Upper lobe of right lung (tissue), 1 donor: ENCODE results near the gene CORO1C. TPM values are rescaled to one million over a fixed set of nuclear protein-coding genes. Genes with fewer than 3 reads are reported as not detected.

ENCODE experiments used
- ATAC-seq: fragments of 200-7000 bp; cut with Tn5 transposase; one replicate; pipeline ENCODE4 v1.9.1; 2020; ENCODE audit warnings: mild to moderate bottlenecking, moderate library complexity
- DNase-seq: peaks from one replicate; pipeline ENCODE4 v3.0.0-alpha.2; 2020
- H3K27ac ChIP-seq: fragments of 200-600 bp; one replicate; pipeline ENCODE4 v1.8.0; 2022
- H3K27me3 ChIP-seq: fragments of 200-600 bp; one replicate; pipeline ENCODE4 v1.8.0; 2022; ENCODE audit warnings: mild to moderate bottlenecking
- H3K36me3 ChIP-seq: fragments of 200-600 bp; one replicate; pipeline ENCODE4 v1.8.0; 2022
- H3K4me1 ChIP-seq: fragments of 200-600 bp; one replicate; pipeline ENCODE4 v1.8.0; 2022
- H3K4me3 ChIP-seq: fragments of 200-600 bp; one replicate; pipeline ENCODE4 v1.8.0; 2022; ENCODE audit warnings: mild to moderate bottlenecking
- H3K9me3 ChIP-seq: fragments of 200-600 bp; one replicate; pipeline ENCODE4 v1.8.0; 2022
- CTCF ChIP-seq: fragments of 200-600 bp; IDR thresholded peaks from one replicate; pipeline ENCODE4 v1.8.0; 2022; ENCODE audit warnings: antibody characterized with exemption
- intact Hi-C: fragments of 100-400 bp; cut with DNase I; formaldehyde crosslinking; loops from one replicate; pipeline ENCODE4 v1.11.0; 2022
- total RNA-seq: library from RNA; stranded (reverse); fragmentation: NEBNext Ultra II Directional; extraction: Animal tissue kit (Norgen Biotek cat#: 25700); gene quantifications from one replicate; pipeline ENCODE4 v1.2.1, GENCODE V29; 2021
- donor health status: DM: no; HTN: yes; CAD: no; lungs with severe emphysema.

CORO1C gene
- total RNA-seq, 1 donor from 2014 or later = 257 TPM

- TF ChIP-seq CTCF = peak; percentile 57
- Histone ChIP-seq H3K4me3 (no peak overlapping the region), H3K9me3 (no peaks in the 10 kb centered on the region), H3K27me3 (no peaks in the 10 kb centered on the region), H3K27ac (no peak overlapping the region), H3K36me3 (no peaks in the 10 kb centered on the region), H3K4me1 (peaks cover 13% of the 10 kb centered on the region)
- DNase-seq = no peak
- intact Hi-C loops = no loop called here
- ATAC-seq = peak; percentile 31
Measured at GRCh38 chr12:108611884-108612415, 119.4 kb downstream of the CORO1C start.

- Histone ChIP-seq H3K27ac (no peak overlapping the region), H3K9me3 (no peaks in the 10 kb centered on the region), H3K4me3 (no peak overlapping the region), H3K36me3 (no peaks in the 10 kb centered on the region), H3K4me1 (peaks cover 8% of the 10 kb centered on the region), H3K27me3 (no peaks in the 10 kb centered on the region)
- DNase-seq = no peak
- ATAC-seq = no peak
- TF ChIP-seq CTCF = no peak
- intact Hi-C loops = no loop called here
Measured at GRCh38 chr12:108610856-108611605, 120.3 kb downstream of the CORO1C start.

- intact Hi-C loops = no loop called here
- no peak for TF ChIP-seq CTCF
- no peak overlapping the region for H3K27ac ChIP-seq
Measured at GRCh38 chr12:108610336-108610815, 120.9 kb downstream of the CORO1C start.

GRCh38 chr12:108609537-108610335 is 121.6 kb downstream of the CORO1C start:
- Histone ChIP-seq H3K4me1 (peaks cover 8% of the 10 kb centered on the region), H3K4me3 (no peak overlapping the region), H3K9me3 (no peaks in the 10 kb centered on the region), H3K27me3 (no peaks in the 10 kb centered on the region), H3K36me3 (no peaks in the 10 kb centered on the region), H3K27ac (no peak overlapping the region)
- no peak for TF ChIP-seq CTCF
- intact Hi-C loops = no loop called here
- peak; percentile 44 for ATAC-seq
- no peak for DNase-seq

More at GRCh38 chr12:108610336-108610815, 120.9 kb downstream of the CORO1C start:
- Histone ChIP-seq H3K4me3 (no peak overlapping the region), H3K36me3 (no peaks in the 10 kb centered on the region), H3K27me3 (no peaks in the 10 kb centered on the region), H3K9me3 (no peaks in the 10 kb centered on the region), H3K4me1 (peaks cover 8% of the 10 kb centered on the region)
- DNase-seq = no peak
- no peak for ATAC-seq

- H3K27ac ChIP-seq = no peak overlapping the region
- H3K27me3 ChIP-seq = no peaks in the 10 kb centered on the region
- no peak for TF ChIP-seq CTCF
- no peak for ATAC-seq
- H3K36me3 ChIP-seq = no peaks in the 10 kb centered on the region
- peaks cover 8% of the 10 kb centered on the region for H3K4me1 ChIP-seq
- intact Hi-C loops = no loop called here
- no peak overlapping the region for H3K4me3 ChIP-seq
- H3K9me3 ChIP-seq = no peaks in the 10 kb centered on the region
- DNase-seq = no peak
Measured at GRCh38 chr12:108608616-108609015, 122.7 kb downstream of the CORO1C start.
